DMS153 (cell line): ENCODE measurements around the gene ABHD17C.

ENCODE experiments used
- DNase-seq: peaks from one replicate; lab custom pipeline; 2025; lab: John Stamatoyannopoulos, UW

ABHD17C gene

GRCh38 chr15:80764535-80764934 is 69.4 kb downstream of the ABHD17C start:
- DNase-seq = no peak

- DNase-seq = no peak
These were observed 71.2 kb downstream of the ABHD17C start for GRCh38 chr15:80766275-80766674.

- no peak for DNase-seq
These were observed 73.0 kb downstream of the ABHD17C start for GRCh38 chr15:80768158-80768557.

GRCh38 chr15:80769153-80769828 is 74.2 kb downstream of the ABHD17C start:
- DNase-seq = no peak

DNA sequence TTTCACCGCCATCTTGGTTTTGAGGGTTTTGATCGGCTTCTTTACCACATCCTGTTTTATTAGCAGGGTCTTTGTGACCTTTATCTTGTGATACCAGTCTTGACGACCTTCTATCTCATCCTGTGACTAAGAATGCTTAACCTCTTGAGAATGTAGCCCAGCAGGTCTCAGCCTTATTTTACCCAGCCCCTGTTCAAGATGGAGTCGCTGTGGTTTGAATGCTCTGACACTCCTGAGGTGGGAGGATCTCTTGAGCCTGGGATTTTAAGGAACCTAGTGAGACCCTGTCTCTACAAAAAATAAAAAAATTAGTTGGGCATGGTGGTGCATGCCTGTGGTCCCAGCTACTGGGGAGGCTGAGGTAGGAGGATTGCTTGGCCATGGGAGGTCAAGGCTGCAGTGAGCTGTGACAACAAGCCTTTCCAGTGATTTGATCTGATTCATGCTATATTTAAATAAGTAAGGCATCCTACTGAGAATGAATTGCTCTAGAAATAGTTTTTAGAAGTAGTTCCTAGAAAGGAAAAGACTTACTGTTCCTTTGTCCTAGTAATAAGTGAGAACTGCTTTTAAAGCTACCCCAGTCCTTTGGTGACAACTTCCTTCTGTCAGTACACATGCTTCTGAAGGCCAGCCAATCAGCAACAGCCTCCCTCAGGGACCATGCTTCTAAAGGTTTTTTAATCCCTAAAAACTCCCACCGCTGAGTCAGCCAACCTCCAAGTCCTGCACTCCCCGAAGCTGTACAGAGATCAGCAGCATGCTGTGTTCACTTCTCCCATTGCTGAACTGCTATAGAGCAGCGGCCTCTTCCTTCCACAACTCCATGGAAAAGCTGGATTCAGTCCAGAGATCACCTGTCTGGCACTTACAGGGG is 75.0 kb downstream of the ABHD17C start:
- DNase-seq = peak; percentile 54

GRCh38 chr15:80773122-80773551 is 78.0 kb downstream of the ABHD17C start:
- DNase-seq = no peak

DNA sequence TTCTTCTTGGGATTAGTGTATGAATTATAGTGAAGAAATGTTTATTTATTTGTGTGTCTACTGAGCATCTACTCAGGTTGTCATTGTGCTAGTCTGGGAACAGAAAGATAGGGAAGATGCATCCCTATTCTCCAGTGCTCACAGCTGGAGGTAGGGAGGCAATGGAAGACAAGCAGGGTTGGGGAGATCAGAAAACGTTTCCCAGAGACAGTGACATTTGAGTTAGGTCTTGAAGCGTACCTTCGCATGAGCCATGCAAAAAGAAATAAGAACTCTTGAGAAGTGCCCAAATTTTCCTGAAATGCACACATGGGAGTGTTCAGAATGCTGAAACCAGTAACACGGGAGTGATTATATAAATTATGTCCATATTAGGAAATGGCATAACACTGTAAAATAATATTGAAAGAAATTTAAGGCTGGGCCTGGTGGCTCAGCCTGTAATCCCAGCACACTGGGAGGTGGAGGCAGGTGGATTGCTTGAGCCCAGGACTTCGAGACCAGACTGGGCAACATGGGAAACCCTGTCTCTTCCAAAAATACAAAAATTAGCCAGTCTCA is 78.8 kb downstream of the ABHD17C start:
- DNase-seq = no peak

GRCh38 chr15:80774486-80774885 is 79.4 kb downstream of the ABHD17C start:
- no peak for DNase-seq

- no peak for DNase-seq
These were observed 80.2 kb downstream of the ABHD17C start for GRCh38 chr15:80775338-80775737.

DNA sequence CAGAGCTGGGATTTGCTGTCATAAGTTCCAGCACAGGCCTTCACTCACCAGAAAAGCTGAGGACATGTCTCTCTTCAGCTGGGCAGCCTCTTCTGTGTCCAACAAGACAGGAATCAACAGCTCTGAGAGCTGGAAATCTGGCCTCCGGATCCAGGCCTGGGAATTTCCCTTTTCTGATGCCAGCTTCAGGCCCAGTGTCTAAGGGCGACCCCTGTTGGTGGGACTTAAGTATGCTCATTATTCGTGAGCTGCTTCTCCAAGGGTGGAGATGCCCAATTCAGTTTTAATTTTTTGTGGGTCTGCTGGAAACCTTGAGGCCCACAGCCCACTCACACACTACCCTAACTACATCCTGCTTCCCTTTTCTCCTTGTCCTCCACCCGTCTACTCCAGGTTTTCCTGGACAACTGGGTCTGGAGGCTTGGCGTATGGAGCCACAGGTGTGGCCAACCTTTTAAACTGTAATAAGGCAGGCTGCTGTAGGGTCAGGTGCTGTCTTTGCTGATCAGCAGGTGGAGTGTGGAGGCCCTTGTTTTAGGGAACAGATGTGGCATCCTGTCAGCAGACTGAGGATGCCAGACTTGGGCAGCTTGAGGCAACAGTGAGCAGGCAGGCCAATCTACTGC is 81.4 kb downstream of the ABHD17C start:
- peak; percentile 19 for DNase-seq

DNA sequence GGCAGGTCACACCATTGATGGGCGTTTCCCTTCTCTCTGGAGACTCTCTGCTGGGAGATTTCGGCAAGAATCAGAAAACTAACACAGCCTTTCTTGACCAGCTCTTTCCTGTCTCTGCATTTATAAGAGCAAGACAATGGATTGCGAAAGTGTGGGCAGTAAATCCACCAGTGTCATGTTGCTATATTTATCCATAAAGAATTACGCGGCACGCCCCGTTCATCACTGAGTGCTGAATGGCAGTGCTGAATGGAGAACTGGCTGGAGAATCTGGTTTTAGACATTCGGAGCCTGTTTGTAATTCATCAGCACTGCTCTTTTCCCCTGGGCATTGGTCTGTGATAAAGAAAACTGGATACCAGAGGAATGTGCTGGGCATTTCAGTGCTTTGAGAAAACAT is 82.0 kb downstream of the ABHD17C start:
- DNase-seq = peak; percentile 44

GRCh38 chr15:80777826-80778620 is 82.9 kb downstream of the ABHD17C start:
- DNase-seq = peak; percentile 2

DNA sequence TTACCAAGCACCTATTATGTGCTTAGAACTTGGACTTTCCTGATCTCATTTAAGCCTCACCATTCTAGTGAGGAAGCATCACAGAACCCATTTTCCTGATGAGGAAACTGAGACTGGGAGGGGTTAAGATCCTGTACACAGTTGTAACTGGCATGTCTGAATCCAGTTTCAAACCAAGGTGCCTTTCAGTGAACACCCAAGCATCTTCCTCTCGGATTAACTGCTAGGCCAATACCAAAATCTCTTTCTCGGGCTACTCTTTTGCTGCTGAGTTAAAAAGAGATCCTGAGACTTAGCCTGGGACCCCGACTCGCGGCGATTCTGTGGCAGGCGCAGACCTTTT is 83.5 kb downstream of the ABHD17C start:
- no peak for DNase-seq

DNA sequence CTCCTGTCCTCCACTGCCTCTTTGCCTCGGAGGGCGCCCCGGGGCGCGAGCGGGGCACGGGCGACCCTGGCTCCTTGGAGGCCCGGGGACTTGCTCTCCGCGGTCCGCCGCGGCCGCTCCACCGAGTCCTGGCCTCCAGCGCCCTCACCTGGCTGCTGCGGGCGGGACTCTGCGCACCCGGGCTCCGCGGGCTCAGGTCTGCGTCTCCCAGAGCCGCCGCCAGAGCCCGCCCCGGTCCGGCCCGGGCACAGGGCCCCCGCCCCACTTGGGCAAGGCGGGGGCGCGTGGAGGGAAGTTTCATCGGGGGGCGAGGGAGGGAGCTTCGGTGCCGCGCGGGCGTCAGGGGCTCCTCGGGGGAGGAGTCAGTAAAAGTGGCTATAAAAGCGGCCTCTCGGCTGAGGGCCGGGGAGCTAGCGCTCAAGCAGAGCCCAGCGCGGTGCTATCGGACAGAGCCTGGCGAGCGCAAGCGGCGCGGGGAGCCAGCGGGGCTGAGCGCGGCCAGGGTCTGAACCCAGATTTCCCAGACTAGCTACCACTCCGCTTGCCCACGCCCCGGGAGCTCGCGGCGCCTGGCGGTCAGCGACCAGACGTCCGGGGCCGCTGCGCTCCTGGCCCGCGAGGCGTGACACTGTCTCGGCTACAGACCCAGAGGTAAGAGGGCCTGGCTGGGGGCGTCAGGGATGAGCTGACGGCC is 84.0 kb downstream of the ABHD17C start, which contains the start of gene CEMIP:
CEMIP (plus strand) TSS at position 407 of the 694 bp plus-strand sequence. CDS start 94,510 bp downstream, outside the sequence.
- DNase-seq = peak; percentile 23

DNA sequence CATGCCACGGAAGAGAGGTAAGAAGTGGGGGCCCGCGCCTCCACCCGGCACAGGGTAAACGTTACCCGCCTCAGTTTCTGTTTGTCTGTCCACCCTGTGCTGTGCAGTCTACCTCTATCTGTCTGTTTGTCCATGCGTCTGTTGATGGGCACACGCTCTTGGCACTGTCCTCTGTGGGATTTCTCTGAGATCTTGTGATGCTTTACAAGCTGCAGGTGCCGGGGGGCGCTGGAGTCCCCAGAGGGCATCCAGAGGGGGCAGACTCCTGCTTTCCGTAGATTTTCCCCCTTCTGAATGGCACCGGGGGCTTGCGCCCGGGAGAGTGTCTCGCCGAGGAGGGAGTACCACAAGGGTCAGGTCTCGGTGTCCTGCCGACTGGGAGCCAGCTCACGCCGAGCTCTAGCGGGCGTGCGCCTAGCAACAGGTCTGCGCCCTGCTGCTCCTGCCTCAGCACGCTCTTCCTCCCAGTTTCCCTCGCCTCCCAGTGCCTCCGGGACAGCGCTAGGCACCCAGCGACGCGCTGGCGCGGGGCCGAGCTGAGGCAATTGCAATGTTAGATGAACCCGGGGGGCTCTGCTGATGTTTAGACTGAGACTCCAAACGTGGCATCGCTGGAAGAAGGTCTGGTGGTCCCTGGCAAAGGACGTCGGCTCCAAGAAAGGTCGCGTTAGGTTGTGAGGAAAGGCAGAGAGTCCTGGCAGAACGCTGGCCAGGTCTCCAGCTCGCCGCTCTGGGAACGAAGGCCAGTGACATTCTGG is 84.7 kb downstream of the ABHD17C start:
- peak; percentile 6 for DNase-seq

- DNase-seq = no peak
These were observed 85.5 kb downstream of the ABHD17C start for GRCh38 chr15:80780416-80781221.

DNA sequence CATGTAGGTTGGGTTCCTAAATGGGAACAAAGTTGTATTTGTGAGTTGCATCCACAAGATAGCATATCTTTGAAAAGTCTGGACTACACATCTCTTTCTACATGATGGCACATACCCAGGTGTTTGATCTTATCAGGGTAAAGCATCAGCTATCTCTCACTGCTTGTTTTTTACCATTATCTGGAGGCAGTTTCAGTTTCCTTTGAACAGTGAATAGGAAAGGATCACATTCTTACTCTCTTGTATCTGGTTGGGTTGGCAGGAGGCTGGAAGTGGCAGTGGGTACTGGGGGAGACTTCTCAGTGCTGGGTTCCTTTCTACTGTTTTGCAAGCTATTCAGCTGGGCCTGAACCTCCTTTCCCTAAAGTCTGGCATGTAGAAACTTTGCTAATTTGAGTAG is 88.2 kb downstream of the ABHD17C start:
- DNase-seq = no peak

- no peak for DNase-seq
These were observed 90.2 kb downstream of the ABHD17C start for GRCh38 chr15:80785335-80785734.

GRCh38 chr15:80785811-80786354 is 90.8 kb downstream of the ABHD17C start:
- no peak for DNase-seq
